Hematopoietic multipotent progenitor cell treated with erythropoietin and hydrocortisone succinate and interleukin-3 and kit ligand, for 8 days (in vitro differentiated cells): ENCODE results near the gene BLVRA.
"Not testable (repeated sequence)": the region's sequence is repeated elsewhere in the genome, so short reads cannot be mapped to it uniquely, and the experiment has no call there.

Experiments
- DNase-seq: peaks from one replicate; pipeline ENCODE4 v3.0.0-alpha.2; 2015

The BLVRA gene

GRCh38 chr7:43810195-43810941, 51.9 kb downstream of the BLVRA start:
- DNase-seq = peak; percentile 72

DNA sequence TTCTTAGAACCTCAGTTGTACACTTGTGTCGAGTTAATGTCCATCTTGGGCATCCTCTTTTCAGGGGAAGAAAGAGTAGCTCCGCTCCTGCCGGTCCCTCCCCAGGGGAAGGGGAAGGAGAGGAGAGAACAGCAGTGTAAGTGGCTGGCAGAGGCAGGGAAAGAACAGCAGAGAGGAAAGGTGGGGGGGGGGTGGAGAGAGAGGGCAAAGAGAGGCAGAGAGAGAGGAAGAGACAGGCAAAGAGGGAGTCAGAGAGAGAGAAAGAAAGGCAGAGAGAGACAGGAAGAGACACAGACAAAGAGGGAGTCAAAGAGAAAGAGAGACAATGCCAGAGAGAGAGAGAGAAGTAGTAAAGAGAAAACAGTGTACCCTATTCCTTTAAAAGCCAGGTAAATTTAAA, 56.9 kb downstream of the BLVRA start:
- DNase-seq = no peak

- DNase-seq = not testable (repeated sequence)
These were observed 57.7 kb downstream of the BLVRA start for GRCh38 chr7:43816046-43816797.

GRCh38 chr7:43823425-43823824, 64.9 kb downstream of the BLVRA start:
- not testable (repeated sequence) for DNase-seq

GRCh38 chr7:43823941-43824340, 65.5 kb downstream of the BLVRA start:
- DNase-seq = no peak

GRCh38 chr7:43824513-43824912, 66.0 kb downstream of the BLVRA start:
- DNase-seq = peak; percentile 24

DNA sequence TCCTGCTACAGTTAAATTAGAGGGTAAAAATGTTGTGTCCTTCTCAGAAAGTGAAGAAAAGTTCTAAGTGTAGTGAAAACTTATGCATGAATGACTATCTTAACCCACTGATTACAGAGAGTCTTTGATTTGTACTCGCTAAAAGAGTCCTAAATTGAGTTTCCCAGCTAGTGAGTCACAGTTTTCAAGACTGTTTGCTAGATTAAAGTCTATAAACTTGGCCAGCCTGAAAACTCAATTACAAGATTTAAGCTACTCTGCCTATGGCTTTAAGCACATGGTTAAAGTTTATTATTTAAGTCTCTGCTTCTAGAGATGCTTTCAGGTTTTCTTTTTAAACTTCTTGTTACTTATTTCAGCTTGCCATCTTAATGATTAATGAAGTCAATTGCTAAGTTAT, 66.5 kb downstream of the BLVRA start:
- DNase-seq = no peak

GRCh38 chr7:43825391-43825808, 66.9 kb downstream of the BLVRA start:
- DNase-seq = no peak

DNA sequence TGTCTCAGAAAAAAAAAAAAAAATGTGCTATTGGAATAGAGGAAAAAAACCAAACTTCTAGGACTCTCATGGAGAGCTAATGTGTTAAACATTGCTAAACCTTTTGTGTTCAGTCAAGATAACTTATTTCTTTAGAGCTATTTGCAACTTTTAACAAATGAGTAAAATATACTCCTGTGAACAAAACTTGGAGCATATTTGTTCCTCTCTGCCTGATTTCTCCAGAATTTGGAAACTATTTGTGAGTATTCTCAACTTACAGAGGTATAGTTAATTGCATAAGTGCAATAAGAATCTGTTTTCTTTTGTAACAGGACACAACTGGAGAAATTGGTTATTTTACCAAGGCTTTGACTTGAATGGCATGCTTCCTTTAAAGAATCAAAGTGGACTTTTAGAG, 72.4 kb downstream of the BLVRA start:
- not testable (repeated sequence) for DNase-seq

DNA sequence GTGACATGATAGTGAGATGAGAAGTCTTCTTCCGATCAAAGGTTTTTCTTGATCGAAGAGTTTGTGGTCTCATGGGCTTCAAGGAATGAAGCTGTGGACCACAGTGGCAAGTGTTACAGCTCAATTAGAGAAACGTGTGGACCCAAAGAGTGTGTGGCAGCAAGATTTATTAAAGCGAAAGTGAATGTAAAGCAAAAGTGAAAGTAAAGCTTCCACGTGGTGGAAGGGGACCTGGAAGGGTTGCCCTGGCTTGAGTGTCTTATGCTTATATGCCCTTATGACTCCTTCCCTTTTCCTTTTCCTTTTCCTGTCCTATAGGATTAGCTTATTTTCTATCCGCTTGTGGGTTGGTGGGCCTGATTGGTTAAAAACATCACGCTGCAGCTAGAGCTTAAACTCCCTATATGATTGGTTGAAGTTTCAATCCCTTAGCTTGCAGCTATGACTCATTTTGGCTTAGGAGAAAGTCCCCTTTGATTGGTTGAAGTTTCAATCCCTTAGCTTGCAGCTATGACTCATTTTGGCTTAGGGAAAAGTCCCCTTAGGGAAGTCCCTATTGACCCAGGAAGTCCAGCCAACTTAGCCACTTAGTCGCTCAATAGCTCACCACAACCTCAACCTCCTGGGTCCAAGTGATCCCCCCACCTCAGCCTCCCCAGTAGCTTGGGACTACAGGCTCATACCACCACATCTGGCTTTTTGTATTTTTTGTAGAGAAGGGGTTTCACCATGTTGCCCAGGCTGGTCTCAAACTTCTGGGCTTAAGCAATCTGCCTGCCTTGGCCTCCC, 76.2 kb downstream of the BLVRA start:
- DNase-seq = peak; percentile 60

DNA sequence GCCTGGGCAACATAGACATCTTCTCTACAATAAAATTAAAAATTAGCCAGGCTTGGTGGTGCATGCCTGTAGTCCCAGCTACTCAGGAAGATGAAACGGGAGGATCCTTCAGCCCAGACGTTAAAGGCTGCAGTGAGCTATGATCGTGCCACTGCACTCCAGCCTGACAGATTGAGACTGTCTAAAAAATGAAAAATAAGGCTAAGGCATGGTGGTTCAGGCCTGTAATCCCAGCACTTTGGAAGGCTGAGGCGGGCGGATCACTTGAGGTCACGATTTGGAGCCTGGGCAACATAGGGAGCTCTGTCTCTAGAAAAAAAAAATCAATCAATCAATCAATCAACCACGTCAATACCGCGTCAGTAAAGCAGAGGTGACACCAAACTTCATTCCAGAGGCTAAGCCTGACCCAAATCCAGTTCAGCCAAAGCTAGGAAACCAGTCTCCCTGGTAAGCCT, 79.8 kb downstream of the BLVRA start:
- DNase-seq = no peak

DNA sequence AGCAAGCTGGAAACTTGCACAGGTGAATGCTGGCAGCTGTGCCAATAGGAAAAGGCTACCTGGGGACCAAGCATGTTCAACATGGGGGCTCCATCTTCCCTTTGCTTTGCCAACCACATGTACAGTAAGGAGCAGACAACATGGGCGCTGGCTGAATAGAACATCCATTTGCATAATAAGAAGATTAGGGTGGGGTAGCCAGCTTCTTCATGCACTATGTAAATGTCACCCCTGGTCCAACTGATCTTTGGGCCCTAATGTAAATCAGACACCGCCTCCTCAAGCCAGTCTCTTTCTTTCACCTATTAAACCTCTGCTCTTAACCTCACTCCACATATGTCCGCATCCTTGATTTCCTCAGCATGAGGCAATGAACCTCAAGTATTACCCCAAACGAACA, 84.8 kb downstream of the BLVRA start:
- DNase-seq = no peak

DNA sequence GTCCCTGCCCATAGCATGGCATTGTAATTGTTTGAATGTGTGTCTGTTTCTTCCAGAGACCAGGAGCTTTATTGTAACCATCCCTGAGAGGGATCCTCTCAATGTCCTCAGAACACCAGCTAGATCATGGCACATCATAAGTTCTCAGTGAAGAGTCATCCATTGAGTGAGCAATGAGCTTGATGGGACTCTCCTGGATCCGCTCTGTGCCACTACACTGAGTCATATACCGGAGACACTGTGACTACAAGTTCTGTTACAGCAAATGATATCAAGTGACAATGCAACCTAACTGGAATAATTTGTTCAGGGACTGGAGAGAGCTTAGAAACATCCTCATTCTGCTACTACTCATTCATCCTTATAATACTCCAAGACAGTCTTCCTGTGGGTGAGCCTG, 85.8 kb downstream of the BLVRA start:
- no peak for DNase-seq

DNA sequence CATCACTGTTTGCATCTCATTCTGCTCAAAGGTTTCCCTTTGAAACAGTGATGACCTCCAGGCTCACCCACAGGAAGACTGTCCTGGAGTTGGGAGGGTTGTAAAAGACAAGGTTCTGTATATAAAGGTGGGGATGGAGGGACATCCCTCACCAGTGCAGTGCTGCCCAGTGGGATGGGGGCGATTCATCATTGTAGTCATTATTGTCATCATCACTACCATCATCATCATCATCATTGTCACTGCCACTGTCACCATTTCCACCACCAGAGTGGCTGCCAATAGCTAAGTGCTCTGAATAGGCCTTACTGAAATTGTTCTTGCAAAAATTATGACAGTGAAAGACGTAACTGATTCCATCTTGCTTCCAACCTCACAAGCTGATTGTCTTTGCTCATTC, 86.2 kb downstream of the BLVRA start:
- DNase-seq = no peak

GRCh38 chr7:43847496-43847895, 89.0 kb downstream of the BLVRA start:
- DNase-seq = no peak

DNA sequence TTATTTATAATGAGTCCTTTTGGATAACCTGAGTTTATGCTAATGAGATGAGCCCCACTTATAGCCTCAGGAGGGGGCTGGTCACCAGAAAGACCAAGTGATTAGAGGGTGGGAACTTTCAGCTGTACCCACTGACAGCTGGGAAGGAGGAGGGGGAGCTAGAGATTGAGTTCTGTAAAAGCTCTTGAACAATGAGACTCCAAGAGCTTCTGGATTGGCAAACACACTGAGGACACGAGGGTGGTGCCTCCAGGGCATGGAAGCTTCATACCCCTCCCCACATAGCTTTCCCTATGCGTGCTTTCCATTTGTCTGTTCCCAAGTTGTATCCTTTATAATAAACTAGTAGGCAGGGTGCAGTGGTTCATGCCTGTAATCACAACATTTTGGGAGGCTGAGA, 90.6 kb downstream of the BLVRA start:
- DNase-seq = no peak

DNA sequence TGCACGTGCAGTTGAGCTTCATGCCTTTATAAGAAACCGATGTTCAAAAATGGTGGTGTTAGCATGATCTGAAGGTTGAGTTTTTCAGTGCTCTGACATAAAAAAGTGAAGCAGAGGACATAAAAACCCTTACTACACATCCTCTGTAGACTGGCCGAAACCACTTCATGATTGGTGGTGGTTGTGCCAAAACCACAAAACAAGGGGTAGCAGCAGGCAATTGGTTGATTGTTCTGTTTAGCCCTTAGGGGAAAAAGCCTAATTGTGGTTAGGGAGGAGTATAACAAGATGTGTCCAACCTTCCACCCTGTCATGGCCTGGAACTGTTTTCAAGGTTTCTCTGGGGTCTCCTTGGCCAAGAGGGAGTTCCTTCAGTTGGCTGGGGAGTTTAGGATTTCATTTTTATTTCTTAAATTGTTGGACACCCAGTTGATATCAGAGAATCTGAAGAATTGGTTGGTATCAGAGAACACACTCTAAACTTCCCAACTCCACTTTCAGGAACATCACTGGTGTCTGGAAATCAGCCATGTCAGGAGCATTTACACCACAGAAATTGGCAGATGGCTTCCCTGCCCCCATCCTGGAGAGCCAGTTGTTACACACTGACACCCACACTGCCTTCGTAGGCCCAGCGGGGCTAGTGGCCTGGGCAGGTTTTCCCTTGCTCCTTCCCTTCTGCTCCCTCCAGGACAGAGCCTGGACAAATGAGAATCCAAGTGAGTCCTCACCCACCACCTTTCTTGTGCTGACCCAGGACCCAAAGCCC, 92.1 kb downstream of the BLVRA start:
- DNase-seq = peak; percentile 35

DNA sequence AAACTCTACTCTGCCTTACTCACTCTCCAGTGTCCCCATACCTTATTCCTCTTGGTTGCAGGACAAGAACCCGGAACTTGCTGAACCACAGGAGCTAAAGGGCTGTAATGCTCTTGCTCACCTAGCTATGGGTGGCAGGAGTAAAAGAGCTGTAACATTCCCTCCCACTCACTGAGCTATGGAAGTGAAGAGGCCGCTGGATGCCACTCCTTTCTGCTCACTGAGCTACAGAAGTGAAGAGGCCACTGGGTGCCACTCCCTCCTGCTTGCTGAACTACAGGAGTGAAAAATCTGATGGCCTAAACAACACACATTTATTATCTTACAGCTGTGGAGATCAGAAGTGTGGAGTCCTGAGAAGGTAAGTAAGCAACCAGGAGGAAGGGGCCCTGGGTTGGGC, 93.3 kb downstream of the BLVRA start:
- no peak for DNase-seq

GRCh38 chr7:43855176-43855575, 96.7 kb downstream of the BLVRA start:
- no peak for DNase-seq

GRCh38 chr7:43856316-43856715, 97.8 kb downstream of the BLVRA start:
- DNase-seq = no peak
